Measurements from ENCODE around the gene SF1. TPM values are rescaled to one million over a fixed set of nuclear protein-coding genes. Genes with fewer than 3 reads are reported as not detected.

Gene SF1
- total and polyA plus RNA-seq, 2 of the 4 experiments (the other 2 are of a cell fraction): 56.8 to 88.0 TPM

DNA sequence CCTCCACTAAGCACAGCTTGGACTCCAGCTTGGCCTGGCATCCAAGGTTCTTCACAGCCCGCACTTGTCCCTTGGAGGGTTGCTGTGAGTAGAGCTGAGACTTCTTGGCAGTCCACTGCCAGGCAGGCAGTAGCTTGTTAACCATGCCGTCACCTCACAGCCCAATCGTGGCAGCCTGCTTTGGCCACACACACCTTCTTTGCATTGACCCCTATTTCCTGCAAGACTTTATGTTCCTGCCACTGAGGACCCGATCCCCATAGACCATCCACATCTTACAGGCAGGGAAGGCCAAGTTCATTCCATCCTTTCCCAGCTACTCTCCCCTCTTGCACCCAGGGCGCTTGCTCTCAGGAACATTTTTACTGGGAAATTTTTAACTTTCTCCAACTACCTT, 16.1 kb downstream of the SF1 start:
- Histone ChIP-seq H2BK20ac (ENCODE audit: low read depth, low read length) (no peak overlapping the region), H2BK120ac (ENCODE audit: low read depth, low read length) (no peak overlapping the region), H2AK5ac (ENCODE audit: low read depth, low read length) (peak overlapping the region; percentile 8; the same call in 1 of the 2 replicates), H4K91ac (ENCODE audit: insufficient read depth, low read depth, low read length) (no peak overlapping the region), H2AK9ac (replicated peaks; ENCODE audit: low read depth, low read length, poor library complexity) (no peak overlapping the region), H3K27me3 (ENCODE audit: control insufficient read depth, insufficient read depth, low read length) (no peaks in the 10 kb centered on the region), H3K9ac (ENCODE audit: low read depth, low read length) (no peak overlapping the region), H3K4me1 (ENCODE audit: control insufficient read depth, insufficient read depth, low read length) (peaks cover 18% of the 10 kb centered on the region), H3K4me3 (ENCODE audit: insufficient read depth, low read depth, low read length) (no peak overlapping the region), H2BK5ac (ENCODE audit: low read depth, low read length, poor library complexity, severe bottlenecking) (no peak overlapping the region), H3K18ac (ENCODE audit: low read depth, low read length) (no peak overlapping the region), H3K27ac (ENCODE audit: insufficient read depth, low read length) (no peak overlapping the region), H3K36me3 (ENCODE audit: control insufficient read depth, insufficient read depth, low read length) (peaks cover 51% of the 10 kb centered on the region), H3K56ac (ENCODE audit: extremely low read depth, insufficient read depth, low read length) (no peak overlapping the region), H3K9me3 (ENCODE audit: control insufficient read depth, insufficient read depth, low read length) (no peaks in the 10 kb centered on the region), H2BK15ac (ENCODE audit: low read depth, low read length) (no peak overlapping the region), H3K9me1 (ENCODE audit: insufficient read depth, low read length) (peaks cover 18% of the 10 kb centered on the region; the same call in 1 of the 2 replicates), H4K20me1 (ENCODE audit: insufficient read depth, low read length) (peaks cover 43% of the 10 kb centered on the region), H3K23ac (ENCODE audit: low read depth, low read length) (peak overlapping the region; percentile 42), H3K4ac (ENCODE audit: low read depth, low read length) (peak overlapping the region; percentile 37; the same call in 1 of the 2 replicates), H3K79me1 (ENCODE audit: low read depth in 1 of 2, low read length in 2 of 2) (peaks cover 16 to 48% of the 10 kb centered on the region in 2 experiments), H4K8ac (ENCODE audit: low read depth in 2 of 2, low read length in 2 of 2) (0 out of 4 replicates have a peak overlapping the region, but pooled peaks of 1 of the 2 experiments have one; percentile 5), H4K5ac (ENCODE audit: low read depth, low read length) (no peak overlapping the region), H3K14ac (replicated peaks; ENCODE audit: low read depth, low read length) (no peak overlapping the region), H3K4me2 (ENCODE audit: low read depth, low read length) (no peak overlapping the region), H2AFZ (replicated peaks; ENCODE audit: low read length, poor library complexity) (no peak overlapping the region)
- in situ Hi-C loops (cut with MboI; ENCODE audit: low sequenced_read_pairs) (no loop called here), intact Hi-C loops (cut with micrococcal nuclease) (no loop called here), dilution Hi-C loops (cut with HindIII; ENCODE audit: low sequenced_read_pairs, unreplicated experiment) (no loop called here)
- ChIA-PET CTCF (no interaction called here), POLR2A (ENCODE audit: unreplicated experiment) (no interaction called here)
- no peak for DNase-seq
- WGBS, 2 experiments (ENCODE audit: extremely low coverage in 2 of 2, insufficient read length in 1 of 2): 70% methylated on average over 2 of the region's 5 CpGs; no CpG with 5 or more reads in 1 of the 2 experiments
- no TSS peak for BruUV-seq (replicated peaks)
- TF ChIP-seq CEBPB (IDR thresholded peaks at IDR 0.05; ENCODE audit: low read depth, low read length) (no peak), POLR2A (IDR thresholded peaks at IDR 0.05; ENCODE audit: low read depth, low read length) (no peak; the same call in 1 of the 2 replicates), RFX5 (IDR thresholded peaks at IDR 0.05; ENCODE audit: low read depth, low read length) (no peak), MAFK (IDR thresholded peaks at IDR 0.05; ENCODE audit: low read depth, low read length) (no peak), MXI1 (IDR thresholded peaks at IDR 0.05; ENCODE audit: borderline replicate concordance, low read depth, low read length) (no peak), BHLHE40 (IDR thresholded peaks at IDR 0.05; ENCODE audit: low read depth, low read length) (no peak)
- TF ChIP-seq, protein P1, sequence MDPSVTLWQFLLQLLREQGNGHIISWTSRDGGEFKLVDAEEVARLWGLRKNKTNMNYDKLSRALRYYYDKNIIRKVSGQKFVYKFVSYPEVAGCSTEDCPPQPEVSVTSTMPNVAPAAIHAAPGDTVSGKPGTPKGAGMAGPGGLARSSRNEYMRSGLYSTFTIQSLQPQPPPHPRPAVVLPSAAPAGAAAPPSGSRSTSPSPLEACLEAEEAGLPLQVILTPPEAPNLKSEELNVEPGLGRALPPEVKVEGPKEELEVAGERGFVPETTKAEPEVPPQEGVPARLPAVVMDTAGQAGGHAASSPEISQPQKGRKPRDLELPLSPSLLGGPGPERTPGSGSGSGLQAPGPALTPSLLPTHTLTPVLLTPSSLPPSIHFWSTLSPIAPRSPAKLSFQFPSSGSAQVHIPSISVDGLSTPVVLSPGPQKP (IDR thresholded peaks at IDR 0.05; ENCODE audit: borderline replicate concordance, low read depth, low read length): no peak
- no peak for ATAC-seq (ENCODE audit: low read depth)
